ENCODE data around the gene MYH3. TPM values are rescaled to one million over a fixed set of nuclear protein-coding genes. Genes with fewer than 3 reads are reported as not detected.

The MYH3 gene
- total RNA-seq, 4 donors from 2014 or later: 2.2 to 6.6 (median 3.6) TPM

GRCh38 chr17:10598621-10599020 is 58.5 kb downstream of the MYH3 start:
- Histone ChIP-seq H3K4me1 (no peaks in the 10 kb centered on the region), H3K36me3 (no peaks in the 10 kb centered on the region), H3K27ac (no peak overlapping the region), H3K9me3 (no peaks in the 10 kb centered on the region), H3K4me3 (no peak overlapping the region), H3K27me3 (no peaks in the 10 kb centered on the region)
- no peak for DNase-seq
- WGBS, 2 donors (ENCODE audit: low coverage in 1 of 2): 40% methylated on average over 2 of the region's 2 CpGs; no CpG with 5 or more reads in 1 of the 2 donors
- no peak for TF ChIP-seq CTCF (IDR thresholded peaks at IDR 0.05)
- no peak for TF ChIP-seq EP300 (IDR thresholded peaks at IDR 0.05; ENCODE audit: low read depth)
- no peak for TF ChIP-seq POLR2A (IDR thresholded peaks at IDR 0.05)
- intact Hi-C loops (cut with DNase I; ENCODE audit: low total_unique reads): no loop called here
- in situ Hi-C loops (cut with MboI; ENCODE audit: low pct_ligation_motif_present in 1 of 4, low pct_unique_long_range_greater_than_20kb in 1 of 4, low sequenced_read_pairs in 3 of 4): no loop called here

- WGBS, 2 donors (ENCODE audit: low coverage in 1 of 2): 90 to 93% methylated on average over 3 to 8 of the region's 8 CpGs
- Histone ChIP-seq H3K4me1 (no peaks in the 10 kb centered on the region), H3K9me3 (no peaks in the 10 kb centered on the region), H3K36me3 (no peaks in the 10 kb centered on the region), H3K27me3 (no peaks in the 10 kb centered on the region), H3K4me3 (no peak overlapping the region), H3K27ac (no peak overlapping the region)
- TF ChIP-seq CTCF (IDR thresholded peaks at IDR 0.05) (no peak), POLR2A (IDR thresholded peaks at IDR 0.05) (no peak), EP300 (IDR thresholded peaks at IDR 0.05; ENCODE audit: low read depth) (no peak), POLR2AphosphoS5 (IDR thresholded peaks at IDR 0.05) (no peak)
- intact Hi-C loops (cut with DNase I; ENCODE audit: low total_unique reads) (no loop called here), in situ Hi-C loops (cut with MboI; ENCODE audit: low pct_ligation_motif_present in 1 of 4, low pct_unique_long_range_greater_than_20kb in 1 of 4, low sequenced_read_pairs in 3 of 4) (no loop called here)
- DNase-seq: no peak
Observed at GRCh38 chr17:10589553-10590145, 67.5 kb downstream of the MYH3 start.

GRCh38 chr17:10585529-10585928 is 71.6 kb downstream of the MYH3 start:
- 77 to 79% methylated on average over 9 of the region's 9 CpGs for WGBS, 2 donors (ENCODE audit: low coverage in 1 of 2)
- no peak overlapping the region for H3K4me3 ChIP-seq
- H3K36me3 ChIP-seq: no peaks in the 10 kb centered on the region
- in situ Hi-C loops (cut with MboI; ENCODE audit: low pct_ligation_motif_present in 1 of 4, low pct_unique_long_range_greater_than_20kb in 1 of 4, low sequenced_read_pairs in 3 of 4): no loop called here
- H3K27ac ChIP-seq: no peak overlapping the region
- no peaks in the 10 kb centered on the region for H3K4me1 ChIP-seq
- intact Hi-C loops (cut with DNase I; ENCODE audit: low total_unique reads): no loop called here
- DNase-seq: no peak
- H3K9me3 ChIP-seq: no peaks in the 10 kb centered on the region
- TF ChIP-seq CTCF (IDR thresholded peaks at IDR 0.05) (no peak), POLR2AphosphoS5 (IDR thresholded peaks at IDR 0.05) (no peak), POLR2A (IDR thresholded peaks at IDR 0.05) (no peak), EP300 (IDR thresholded peaks at IDR 0.05; ENCODE audit: low read depth) (no peak)
- no peaks in the 10 kb centered on the region for H3K27me3 ChIP-seq

- Histone ChIP-seq H3K27me3 (no peaks in the 10 kb centered on the region), H3K27ac (no peak overlapping the region), H3K4me3 (no peak overlapping the region), H3K4me1 (no peaks in the 10 kb centered on the region), H3K36me3 (no peaks in the 10 kb centered on the region), H3K9me3 (no peaks in the 10 kb centered on the region)
- TF ChIP-seq POLR2A (IDR thresholded peaks at IDR 0.05): no peak
- no peak for TF ChIP-seq EP300 (IDR thresholded peaks at IDR 0.05; ENCODE audit: low read depth)
- no peak for TF ChIP-seq POLR2AphosphoS5 (IDR thresholded peaks at IDR 0.05)
- no peak for TF ChIP-seq CTCF (IDR thresholded peaks at IDR 0.05)
- intact Hi-C loops (cut with DNase I; ENCODE audit: low total_unique reads) (loop anchor here (5.0 kb wide), 1 partner anchor 1233 kb away; no protein-coding TSS in a partner anchor), in situ Hi-C loops (cut with MboI; ENCODE audit: low pct_ligation_motif_present in 1 of 4, low pct_unique_long_range_greater_than_20kb in 1 of 4, low sequenced_read_pairs in 3 of 4) (no loop called here)
- no peak for DNase-seq
- 48 to 60% methylated on average over 2 to 4 of the region's 4 CpGs for WGBS, 2 donors (ENCODE audit: low coverage in 1 of 2)
Observed at GRCh38 chr17:10583834-10584233, 73.3 kb downstream of the MYH3 start.

All from transverse colon (tissue), 4 donors.